ENCODE results near the gene KIAA1549. TPM values are rescaled to one million over a fixed set of nuclear protein-coding genes. Genes with fewer than 3 reads are reported as not detected.

Gene KIAA1549
- total RNA-seq, 3 donors from 2014 or later (not counting 1 experiment from before 2014, with no cell fraction given) = 0.08 to 0.09 (median 0.09) TPM

DNA sequence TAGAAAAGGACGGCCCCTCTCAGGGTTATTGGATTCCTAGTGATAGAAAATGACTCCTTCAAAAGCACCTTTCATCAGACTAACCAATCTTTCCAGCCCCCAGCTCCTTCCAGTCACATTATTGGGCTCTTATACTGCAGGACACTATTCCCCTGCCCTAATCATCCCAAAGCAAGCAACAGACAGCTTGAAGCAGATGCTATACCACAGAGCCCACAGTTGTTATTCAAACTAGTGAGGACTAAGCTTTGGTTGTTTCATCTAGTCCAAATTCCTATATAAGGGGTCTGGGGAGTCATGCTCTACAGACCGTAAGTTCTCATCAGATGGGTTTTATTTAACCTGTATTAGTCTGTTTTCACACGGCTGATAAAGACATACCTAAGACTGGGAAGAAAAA is 30.2 kb upstream of the KIAA1549 start:
- no peak for ATAC-seq
- TF ChIP-seq, protein P1, sequence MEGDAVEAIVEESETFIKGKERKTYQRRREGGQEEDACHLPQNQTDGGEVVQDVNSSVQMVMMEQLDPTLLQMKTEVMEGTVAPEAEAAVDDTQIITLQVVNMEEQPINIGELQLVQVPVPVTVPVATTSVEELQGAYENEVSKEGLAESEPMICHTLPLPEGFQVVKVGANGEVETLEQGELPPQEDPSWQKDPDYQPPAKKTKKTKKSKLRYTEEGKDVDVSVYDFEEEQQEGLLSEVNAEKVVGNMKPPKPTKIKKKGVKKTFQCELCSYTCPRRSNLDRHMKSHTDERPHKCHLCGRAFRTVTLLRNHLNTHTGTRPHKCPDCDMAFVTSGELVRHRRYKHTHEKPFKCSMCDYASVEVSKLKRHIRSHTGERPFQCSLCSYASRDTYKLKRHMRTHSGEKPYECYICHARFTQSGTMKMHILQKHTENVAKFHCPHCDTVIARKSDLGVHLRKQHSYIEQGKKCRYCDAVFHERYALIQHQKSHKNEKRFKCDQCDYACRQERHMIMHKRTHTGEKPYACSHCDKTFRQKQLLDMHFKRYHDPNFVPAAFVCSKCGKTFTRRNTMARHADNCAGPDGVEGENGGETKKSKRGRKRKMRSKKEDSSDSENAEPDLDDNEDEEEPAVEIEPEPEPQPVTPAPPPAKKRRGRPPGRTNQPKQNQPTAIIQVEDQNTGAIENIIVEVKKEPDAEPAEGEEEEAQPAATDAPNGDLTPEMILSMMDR (IDR thresholded peaks at IDR 0.05) = no peak
- DNase-seq = no peak
- no peak overlapping the region for H3K27ac Mint-ChIP-seq
- WGBS (ENCODE audit: insufficient coverage) = 99% methylated on average over 3 of the region's 3 CpGs
- H3K4me1 ChIP-seq (ENCODE audit: control insufficient read depth, insufficient read depth, low read length) = no peaks in the 10 kb centered on the region
- intact Hi-C loops (cut with micrococcal nuclease) = no loop called here
- no peaks in the 10 kb centered on the region for H3K4me1 Mint-ChIP-seq
- no peaks in the 10 kb centered on the region for H3K9me3 ChIP-seq (ENCODE audit: control insufficient read depth, insufficient read depth, low read length)
- H3K9me3 Mint-ChIP-seq = no peaks in the 10 kb centered on the region
- H3K36me3 ChIP-seq (ENCODE audit: control insufficient read depth, insufficient read depth, low read length) = no peaks in the 10 kb centered on the region
- no peak overlapping the region for H3K4me3 Mint-ChIP-seq
- no peak overlapping the region for H3K4me3 ChIP-seq (ENCODE audit: low read length)
- peaks cover 0 to 11% of the 10 kb centered on the region in 2 donors for H3K27me3 Mint-ChIP-seq (ENCODE audit: low read depth in 2 of 2)
- no peaks in the 10 kb centered on the region for H3K27me3 ChIP-seq (ENCODE audit: control insufficient read depth, insufficient read depth, low read length)
- H3K27ac ChIP-seq (ENCODE audit: low read length) = no peak overlapping the region
- H3K36me3 Mint-ChIP-seq = no peaks in the 10 kb centered on the region

DNA sequence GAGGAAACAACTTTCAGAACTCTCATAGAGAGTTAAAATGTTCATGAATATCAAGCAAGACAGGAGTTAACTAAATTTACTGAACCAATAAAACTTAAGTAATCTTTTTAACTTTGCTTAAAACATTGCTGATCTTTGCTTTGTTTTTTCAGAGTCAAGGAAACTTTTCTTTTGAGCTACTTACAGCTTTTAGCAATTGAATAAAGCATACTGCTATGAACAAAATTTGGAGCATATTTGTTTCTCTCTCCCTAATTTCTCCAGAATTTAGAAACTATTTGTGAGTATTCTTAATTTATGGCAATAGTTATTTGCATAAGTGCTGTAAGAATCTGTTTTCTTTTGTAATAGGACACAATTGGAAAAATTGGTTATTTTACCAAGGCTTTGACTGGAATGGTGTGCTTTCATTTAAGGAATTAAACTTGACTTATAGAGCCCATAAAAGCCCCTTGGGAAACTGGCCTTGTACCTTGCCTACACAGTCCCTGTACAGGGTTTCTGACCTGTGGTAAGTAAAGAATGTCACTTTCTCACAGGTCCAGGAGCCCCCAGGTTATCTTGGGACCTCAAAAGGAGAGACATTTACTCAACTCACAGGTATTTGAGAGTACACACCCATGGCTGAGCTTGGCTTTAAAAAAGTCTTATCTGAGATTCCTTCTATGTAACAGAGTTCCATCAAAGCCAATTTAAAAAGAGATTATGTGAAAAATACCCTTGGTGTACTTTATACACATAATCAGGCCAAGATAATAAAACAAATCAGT is 23.3 kb upstream of the KIAA1549 start:
- no peak overlapping the region for H3K4me3 Mint-ChIP-seq
- Histone ChIP-seq H3K4me1 (ENCODE audit: control insufficient read depth, insufficient read depth, low read length) (no peaks in the 10 kb centered on the region), H3K9me3 (ENCODE audit: control insufficient read depth, insufficient read depth, low read length) (no peaks in the 10 kb centered on the region), H3K4me3 (ENCODE audit: low read length) (no peak overlapping the region), H3K36me3 (ENCODE audit: control insufficient read depth, insufficient read depth, low read length) (no peaks in the 10 kb centered on the region), H3K27me3 (ENCODE audit: control insufficient read depth, insufficient read depth, low read length) (no peaks in the 10 kb centered on the region), H3K27ac (ENCODE audit: low read length) (no peak overlapping the region)
- no peak for ATAC-seq
- no peak overlapping the region for H3K27ac Mint-ChIP-seq
- DNase-seq = no peak
- intact Hi-C loops (cut with micrococcal nuclease) = no loop called here
- no peaks in the 10 kb centered on the region for H3K9me3 Mint-ChIP-seq
- peaks cover 12 to 24% of the 10 kb centered on the region in 2 donors for H3K27me3 Mint-ChIP-seq (ENCODE audit: low read depth in 2 of 2)
- H3K4me1 Mint-ChIP-seq = no peaks in the 10 kb centered on the region
- H3K36me3 Mint-ChIP-seq = no peaks in the 10 kb centered on the region
- TF ChIP-seq, protein P1 (IDR thresholded peaks at IDR 0.05) = no peak

DNA sequence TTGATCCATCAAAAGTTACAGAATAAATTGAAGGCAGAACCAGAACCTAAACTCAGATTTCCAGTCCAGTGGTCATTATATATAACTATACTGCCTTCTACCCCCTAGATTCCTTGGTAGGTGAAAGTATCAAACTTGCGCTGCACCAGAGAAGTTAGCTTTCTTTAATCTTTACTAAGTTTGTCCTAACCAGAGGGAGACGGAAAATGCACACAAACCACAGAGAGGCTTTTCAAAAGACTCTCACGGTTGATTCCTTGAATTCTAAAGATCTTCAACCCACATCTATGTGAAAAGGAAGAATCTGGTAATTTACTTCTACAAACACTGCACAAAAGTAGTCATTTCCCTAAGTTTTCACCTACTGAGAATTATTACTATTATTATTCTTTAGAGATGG is 18.2 kb upstream of the KIAA1549 start:
- DNase-seq (no peak), ATAC-seq (no peak)
- no peaks in the 10 kb centered on the region for H3K9me3 Mint-ChIP-seq
- H3K9me3 ChIP-seq (ENCODE audit: control insufficient read depth, insufficient read depth, low read length) = no peaks in the 10 kb centered on the region
- no peak overlapping the region for H3K4me3 ChIP-seq (ENCODE audit: low read length)
- no peaks in the 10 kb centered on the region for H3K36me3 Mint-ChIP-seq
- H3K27me3 Mint-ChIP-seq (ENCODE audit: low read depth in 2 of 2) = peaks cover 12 to 38% of the 10 kb centered on the region in 2 donors
- no peak overlapping the region for H3K27ac ChIP-seq (ENCODE audit: low read length)
- intact Hi-C loops (cut with micrococcal nuclease) = no loop called here
- H3K4me3 Mint-ChIP-seq = no peak overlapping the region
- H3K4me1 Mint-ChIP-seq = no peaks in the 10 kb centered on the region
- H3K36me3 ChIP-seq (ENCODE audit: control insufficient read depth, insufficient read depth, low read length) = no peaks in the 10 kb centered on the region
- no peaks in the 10 kb centered on the region for H3K4me1 ChIP-seq (ENCODE audit: control insufficient read depth, insufficient read depth, low read length)
- no peak overlapping the region for H3K27ac Mint-ChIP-seq
- TF ChIP-seq, protein P1 (IDR thresholded peaks at IDR 0.05) = no peak
- 45% methylated on average over 2 of the region's 3 CpGs for WGBS (ENCODE audit: insufficient coverage)
- H3K27me3 ChIP-seq (ENCODE audit: control insufficient read depth, insufficient read depth, low read length) = no peaks in the 10 kb centered on the region

DNA sequence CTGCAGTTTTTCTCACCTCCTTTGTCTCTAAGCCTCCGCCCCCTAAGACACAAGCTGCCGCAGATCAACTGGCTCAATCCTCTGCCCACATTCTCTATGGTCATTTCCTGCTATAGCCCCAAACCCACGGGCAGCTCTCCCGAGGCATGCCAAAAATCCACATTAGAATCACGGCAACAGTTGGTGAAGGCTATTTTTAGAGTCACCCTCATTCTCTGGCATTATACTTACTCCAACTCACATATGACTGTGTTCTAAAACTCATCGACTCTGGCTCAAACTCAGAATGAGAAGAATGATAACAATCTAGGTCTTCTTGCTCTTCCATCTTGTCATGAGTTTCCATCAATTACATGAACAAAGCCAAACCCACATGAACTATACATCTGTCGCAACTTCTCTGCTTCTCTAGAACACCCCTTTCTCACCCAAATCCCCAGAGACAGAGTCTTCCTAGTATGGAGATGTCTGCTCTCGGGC is 10.9 kb upstream of the KIAA1549 start:
- ATAC-seq (no peak), DNase-seq (no peak)
- H3K27ac Mint-ChIP-seq = no peak overlapping the region
- H3K27me3 Mint-ChIP-seq (ENCODE audit: low read depth in 2 of 2) = peaks cover 20 to 46% of the 10 kb centered on the region in 2 donors
- H3K9me3 ChIP-seq (ENCODE audit: control insufficient read depth, insufficient read depth, low read length) = peaks cover 2% of the 10 kb centered on the region
- H3K4me3 Mint-ChIP-seq = no peak overlapping the region
- no peak overlapping the region for H3K27ac ChIP-seq (ENCODE audit: low read length)
- no peaks in the 10 kb centered on the region for H3K27me3 ChIP-seq (ENCODE audit: control insufficient read depth, insufficient read depth, low read length)
- no peaks in the 10 kb centered on the region for H3K4me1 Mint-ChIP-seq
- WGBS (ENCODE audit: insufficient coverage) = 82% methylated on average over 8 of the region's 8 CpGs
- TF ChIP-seq, protein P1 (IDR thresholded peaks at IDR 0.05) = no peak
- H3K9me3 Mint-ChIP-seq = no peaks in the 10 kb centered on the region
- no peaks in the 10 kb centered on the region for H3K4me1 ChIP-seq (ENCODE audit: control insufficient read depth, insufficient read depth, low read length)
- intact Hi-C loops (cut with micrococcal nuclease) = no loop called here
- no peak overlapping the region for H3K4me3 ChIP-seq (ENCODE audit: low read length)
- no peaks in the 10 kb centered on the region for H3K36me3 Mint-ChIP-seq
- H3K36me3 ChIP-seq (ENCODE audit: control insufficient read depth, insufficient read depth, low read length) = no peaks in the 10 kb centered on the region

Measured in natural killer cell (primary cell).